Activated T-cell treated with anti-CD3 and anti-CD28 coated beads for 24 hours (primary cell): ENCODE measurements around the gene MTMR3.

ENCODE experiments used
- DNase-seq: peaks from one replicate; pipeline ENCODE4 v3.0.0-alpha.2; 2020; ENCODE audit warnings: low read depth

MTMR3 gene

DNA sequence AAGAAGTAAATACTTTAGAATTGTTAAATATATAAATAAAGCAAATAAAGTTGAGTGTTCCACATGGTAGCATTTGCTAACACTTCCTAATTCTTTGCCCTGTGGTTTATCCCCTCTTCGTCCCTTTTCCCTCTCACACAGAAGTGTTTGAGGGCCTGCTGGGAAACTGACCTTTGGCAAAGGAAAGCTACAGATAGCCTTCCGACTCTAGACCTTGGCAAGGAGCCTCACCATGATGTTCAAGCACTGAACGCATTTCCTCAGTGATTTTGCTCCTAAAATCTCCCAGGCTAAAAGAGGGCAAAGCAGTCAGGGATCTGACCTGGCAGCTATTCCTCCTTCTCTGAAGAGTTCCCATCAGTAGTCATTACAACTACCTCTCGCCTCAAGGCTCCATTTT, 144.8 kb downstream of the MTMR3 start:
- DNase-seq = no peak

DNA sequence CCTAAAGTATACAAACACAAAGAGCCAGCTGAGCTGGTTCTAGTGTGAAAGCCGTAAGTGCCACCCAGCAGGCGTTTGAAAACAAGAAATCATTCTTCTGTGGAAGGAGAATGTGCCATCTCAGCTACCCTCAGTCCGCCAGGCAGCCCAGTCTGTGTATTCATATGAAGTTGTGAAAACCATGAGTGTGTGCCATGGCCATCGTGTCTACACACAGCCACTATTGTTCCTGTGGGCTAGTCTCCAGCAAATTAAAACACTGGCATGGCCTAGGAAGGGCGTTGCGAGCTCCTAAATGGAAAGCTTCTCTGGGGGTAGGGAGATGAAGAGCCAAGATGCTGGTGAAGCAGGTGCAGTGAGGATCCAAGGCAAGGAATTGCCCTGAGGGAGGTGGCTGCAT, 145.8 kb downstream of the MTMR3 start:
- DNase-seq = no peak

DNA sequence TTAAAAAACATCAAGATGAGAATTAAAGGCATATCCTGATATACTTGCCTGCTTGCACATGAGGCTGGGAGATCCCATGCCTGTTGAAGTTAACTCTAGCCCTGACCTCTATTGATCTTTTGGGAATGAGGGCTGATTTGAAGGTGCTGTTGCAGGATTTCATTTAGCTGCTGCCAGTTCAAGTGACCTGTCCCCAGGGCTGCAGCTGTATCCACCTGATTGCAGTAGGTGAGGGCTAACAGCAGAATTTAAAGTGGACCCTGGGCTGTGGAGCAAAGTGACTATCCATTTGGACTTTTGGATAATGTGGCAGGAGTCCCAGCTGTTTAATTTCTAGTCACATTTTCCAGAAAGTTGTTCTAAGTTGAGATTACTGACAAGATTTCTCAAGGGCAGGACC, 146.5 kb downstream of the MTMR3 start:
- DNase-seq = no peak

DNA sequence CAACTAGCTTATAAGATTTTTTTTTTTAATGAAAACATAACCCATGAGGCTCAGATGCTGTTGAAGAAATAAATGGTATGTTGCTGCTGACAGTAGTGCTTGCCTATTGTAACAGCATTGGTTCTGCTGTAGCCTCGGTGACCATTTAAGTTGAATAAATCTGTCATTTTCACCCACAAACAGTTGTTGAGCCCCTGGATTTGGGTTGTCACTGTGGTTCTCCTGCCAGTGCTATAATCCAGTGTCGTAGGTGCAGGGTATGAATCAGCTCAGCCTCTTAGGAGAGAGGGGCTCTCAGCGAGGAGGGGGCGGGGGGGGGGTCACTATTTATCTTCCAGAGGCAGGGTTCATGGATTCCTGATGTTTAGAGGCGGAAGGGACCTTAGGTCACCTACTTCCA, 147.4 kb downstream of the MTMR3 start:
- DNase-seq = no peak

DNA sequence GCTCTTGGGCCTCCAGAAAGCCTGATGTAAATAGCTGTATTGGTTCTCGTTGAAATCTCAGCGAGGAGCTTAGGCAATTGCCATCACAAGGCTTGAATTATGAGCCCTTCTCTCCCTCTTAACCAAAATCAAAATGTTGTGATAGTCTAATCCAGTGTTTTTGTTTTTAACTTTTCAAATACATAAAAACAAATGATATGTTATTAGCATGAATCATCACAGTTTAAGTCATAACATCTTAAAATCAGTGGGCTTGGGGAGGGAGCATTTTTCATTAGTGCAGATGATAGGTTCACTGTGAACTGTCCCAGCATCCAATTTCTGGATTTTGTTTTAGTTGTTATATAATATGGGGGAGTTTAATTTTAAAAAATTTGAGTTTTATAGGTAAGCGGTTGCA, 148.4 kb downstream of the MTMR3 start:
- no peak for DNase-seq

DNA sequence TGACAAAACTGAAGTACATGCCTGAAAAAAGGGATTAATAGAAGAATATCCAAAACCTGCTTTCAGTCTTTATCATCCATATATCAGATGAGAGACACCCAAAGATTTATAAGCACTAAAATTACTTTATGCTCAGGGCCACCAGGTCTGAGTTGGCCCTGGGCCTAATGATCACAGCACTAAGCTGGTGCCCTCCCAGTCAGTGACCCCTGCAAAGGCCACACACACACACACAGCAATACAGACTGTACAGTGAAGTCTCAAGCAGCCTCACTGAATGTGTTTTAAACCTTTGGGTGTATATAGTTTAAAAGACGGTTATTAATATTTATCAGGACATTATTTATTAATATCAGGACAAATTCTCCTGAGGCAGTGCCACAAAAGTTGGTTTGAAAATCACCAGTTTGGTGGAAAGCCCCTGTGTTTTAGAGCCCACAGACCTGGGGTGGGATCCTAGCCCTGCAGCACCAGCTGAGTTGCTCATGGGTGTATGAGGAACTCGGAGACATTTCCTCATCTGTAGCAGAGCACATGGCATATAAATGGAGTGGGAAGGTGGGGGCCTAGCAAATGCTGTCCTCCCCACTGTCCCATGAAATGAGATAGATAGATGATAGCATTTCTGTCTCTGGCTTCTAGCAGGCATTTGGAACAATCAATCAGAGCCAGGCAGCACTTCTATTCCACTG, 148.9 kb downstream of the MTMR3 start:
- no peak for DNase-seq

DNA sequence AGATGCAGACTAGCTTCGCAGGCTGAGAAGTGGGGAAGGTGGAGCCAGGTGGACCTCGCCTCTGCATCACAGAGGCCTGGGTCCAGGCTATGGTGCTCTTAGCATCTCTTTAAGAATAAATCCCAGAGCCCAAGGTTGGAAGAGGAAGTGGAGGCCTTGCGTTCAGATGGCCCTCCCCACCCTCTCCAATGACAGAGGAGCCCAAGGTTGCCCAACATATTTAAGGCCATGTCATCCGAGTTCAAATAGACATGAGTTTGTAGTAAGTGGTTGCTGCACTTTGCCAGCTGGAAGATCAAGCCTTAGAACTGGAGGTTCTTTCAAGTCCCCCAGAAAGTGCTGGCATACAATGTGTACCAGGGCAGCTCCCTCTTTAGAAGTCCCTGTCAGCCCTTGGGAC, 150.2 kb downstream of the MTMR3 start:
- no peak for DNase-seq

DNA sequence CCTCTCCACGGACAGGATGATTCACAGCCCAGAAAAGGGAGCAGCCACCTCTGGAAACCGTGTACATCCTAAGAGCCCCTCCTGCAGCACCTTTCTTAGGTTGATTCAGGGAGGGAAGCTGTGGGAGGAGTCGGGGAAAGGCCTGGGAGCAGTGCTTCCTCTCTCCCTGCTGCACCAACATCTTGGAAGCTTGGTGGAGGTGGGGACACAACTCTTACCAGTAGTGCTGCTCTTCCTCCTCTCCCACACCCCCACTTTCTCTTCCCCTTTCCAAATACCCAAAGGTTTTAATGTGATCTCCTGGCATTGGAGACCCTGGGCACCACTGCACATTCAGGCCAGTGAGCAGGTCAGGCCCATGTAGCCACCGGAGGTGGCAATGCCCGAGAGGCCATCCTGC, 150.9 kb downstream of the MTMR3 start:
- DNase-seq = no peak

DNA sequence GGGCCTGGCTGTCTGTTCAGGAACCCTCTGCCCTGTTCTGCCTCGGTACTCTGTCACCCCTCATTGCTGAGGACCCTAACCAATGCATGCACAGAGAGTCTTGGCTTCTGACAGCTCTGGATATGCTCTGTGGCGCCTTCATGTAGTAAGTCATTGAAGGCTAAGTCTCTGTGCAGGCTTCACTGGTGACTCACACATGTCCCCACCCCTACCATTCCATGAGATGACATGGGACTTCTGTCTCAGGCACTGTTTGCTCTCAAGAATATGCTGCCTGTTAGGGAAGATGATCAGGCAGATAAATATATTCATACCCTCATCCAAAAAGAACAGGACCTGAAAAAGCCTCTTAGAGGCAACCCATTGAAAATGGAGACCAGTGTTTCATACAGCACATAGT, 153.7 kb downstream of the MTMR3 start:
- DNase-seq = no peak

DNA sequence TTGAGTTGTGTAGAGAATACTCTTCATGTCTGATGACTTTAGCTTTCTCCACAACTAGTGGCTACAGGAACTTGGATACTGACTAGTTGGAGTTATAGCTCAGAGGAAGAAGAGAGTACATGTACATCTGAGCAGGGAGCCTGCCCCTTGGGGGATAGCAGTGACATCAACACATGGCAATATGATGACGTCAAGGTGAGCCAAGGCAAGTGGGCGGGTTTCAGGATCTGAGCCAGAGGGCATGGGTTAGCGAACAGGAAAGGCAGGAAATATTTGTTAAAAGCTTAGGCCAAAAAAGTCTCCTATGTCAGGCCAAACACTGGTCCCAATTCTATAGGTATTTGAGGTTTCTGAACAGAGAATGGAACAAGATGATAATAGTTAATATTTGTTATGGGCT, 155.2 kb downstream of the MTMR3 start:
- no peak for DNase-seq

DNA sequence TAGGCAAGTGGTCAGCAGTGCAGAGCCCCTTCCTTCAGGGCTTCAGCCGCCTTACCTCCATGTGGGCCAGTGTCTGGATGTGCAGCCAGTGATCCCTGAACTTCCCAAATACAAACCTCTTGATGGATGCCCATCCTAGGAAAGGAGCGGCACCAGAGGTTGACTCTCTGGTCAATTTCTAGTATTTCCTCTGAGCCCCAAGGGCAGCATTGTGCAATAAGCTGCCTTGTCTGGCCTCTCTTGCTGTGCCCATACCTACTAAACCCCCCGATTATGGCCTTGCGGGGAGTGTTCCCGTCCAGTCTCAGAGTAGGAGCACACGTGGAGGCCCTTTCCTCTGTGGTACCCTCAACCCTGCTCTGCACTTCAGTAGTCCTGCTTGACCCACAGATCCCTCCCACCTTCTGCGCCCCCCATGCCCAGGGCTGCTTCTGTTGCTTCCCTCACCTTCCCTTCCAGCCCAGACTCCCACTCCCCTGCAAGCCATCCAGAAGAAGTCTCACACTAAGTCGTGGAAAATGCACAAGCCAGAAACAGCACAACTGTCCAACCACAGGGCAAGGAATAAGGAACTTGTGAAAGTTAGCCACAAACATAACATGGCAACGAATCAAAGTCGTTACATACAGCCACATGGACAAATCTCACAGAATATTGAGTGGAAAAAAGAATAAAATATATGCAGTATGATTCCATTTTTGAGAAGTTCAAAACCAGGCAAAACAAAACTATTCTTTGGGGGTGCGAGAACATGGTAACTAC, 157.7 kb downstream of the MTMR3 start:
- DNase-seq = no peak

DNA sequence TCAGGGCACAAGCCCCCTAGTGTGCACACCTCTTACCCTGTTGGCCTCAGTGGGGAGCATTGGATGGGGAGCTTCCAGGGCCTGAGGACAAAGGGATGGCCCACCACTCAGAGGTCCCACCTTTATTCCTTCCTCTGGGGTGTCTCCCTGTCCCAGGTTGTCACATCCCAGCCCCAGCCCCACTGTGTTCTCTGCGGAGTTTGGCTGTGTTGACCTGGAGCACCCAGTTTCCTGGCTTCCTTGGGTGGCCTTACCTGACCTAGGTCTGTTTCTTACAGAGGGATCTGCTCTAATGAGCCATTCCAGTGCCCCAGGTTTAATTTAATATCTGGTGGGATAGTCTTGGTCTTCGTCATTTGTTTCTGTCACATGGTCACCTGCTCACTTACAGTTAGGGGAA, 158.5 kb downstream of the MTMR3 start:
- no peak for DNase-seq

DNA sequence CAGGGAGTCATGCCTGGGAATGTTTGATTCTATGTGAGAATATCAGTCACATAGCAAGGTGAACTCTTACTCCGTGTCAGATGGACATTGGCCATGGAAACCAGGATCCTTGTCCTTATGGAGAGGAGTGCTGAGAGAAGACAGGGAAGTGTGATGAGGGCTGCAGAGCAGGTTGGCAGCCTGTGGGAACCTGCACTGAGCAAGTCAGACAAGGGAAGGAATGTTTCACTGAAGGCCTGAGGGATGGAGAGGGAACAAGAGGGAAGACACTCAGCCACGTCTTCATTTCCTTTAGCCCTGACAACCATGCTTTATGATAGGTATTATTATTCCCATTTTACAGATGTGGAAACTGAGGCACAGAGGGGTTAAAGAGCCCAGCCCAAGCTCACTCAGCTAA, 158.9 kb downstream of the MTMR3 start:
- DNase-seq = no peak

DNA sequence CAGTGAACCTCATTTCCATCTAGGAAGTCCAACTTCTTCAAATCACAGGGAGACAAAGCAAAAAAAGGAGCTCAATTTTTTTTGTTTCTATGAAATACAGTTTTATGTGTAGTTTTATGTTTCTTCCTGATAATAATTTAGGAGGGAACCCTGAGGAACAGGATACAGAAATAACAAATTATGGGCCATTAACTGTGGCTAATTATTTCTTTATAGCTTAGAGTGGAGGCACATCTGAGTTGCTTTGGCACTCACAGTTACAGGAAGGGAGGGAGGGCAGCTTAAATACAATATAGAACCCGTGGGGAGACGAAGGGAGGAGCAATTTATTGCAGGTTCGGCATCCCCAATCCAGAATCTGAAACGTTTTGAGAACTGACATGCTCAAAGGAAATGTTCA, 160.2 kb downstream of the MTMR3 start:
- no peak for DNase-seq

DNA sequence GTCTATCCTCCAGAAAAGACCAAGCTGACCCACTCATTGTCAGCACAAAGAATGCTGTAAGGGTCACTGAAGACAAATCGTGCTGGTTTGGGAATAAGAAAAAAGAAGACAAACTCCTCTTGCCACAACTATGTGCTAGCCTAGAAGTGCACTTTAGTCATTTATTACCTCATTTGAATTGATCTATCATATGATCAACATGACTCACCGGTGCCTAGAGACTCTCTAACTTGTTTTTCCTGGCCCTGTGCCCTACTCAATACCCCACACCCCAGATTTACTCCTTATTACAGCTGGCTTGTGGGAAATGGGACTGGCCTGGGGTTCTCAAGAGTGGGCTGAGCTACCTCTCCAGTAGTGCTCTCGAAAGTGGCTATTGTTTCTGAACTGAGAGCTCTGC, 161.4 kb downstream of the MTMR3 start:
- DNase-seq = no peak

DNA sequence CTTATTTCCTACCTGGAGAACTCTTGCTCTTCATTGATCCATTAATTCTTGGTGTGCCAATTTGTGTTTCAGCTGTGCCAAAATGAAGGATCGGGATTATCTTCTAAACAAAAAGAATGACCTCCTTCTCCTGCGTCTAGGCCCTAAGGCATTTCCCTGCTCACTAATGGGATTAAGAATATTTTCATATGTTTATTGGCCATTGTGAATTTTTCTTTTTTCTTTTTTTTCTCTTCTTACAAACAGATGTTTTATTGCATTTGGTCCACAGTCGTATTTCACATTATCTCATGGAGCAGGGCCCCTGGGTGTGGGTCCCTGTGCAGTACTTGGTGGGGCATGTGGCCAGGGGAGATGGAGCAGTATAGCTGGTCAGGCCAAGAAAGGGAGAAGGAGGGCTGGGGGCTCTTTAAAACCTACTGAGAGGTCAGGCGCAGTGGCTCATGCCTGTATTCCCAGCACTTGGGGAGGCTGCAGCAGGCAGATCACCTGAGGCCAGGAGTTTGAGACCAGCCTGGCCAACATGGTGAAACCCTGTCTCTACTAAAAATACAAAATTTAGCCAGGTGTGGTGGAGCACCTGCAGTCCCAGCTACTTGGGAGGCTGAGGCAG, 162.0 kb downstream of the MTMR3 start:
- no peak for DNase-seq

DNA sequence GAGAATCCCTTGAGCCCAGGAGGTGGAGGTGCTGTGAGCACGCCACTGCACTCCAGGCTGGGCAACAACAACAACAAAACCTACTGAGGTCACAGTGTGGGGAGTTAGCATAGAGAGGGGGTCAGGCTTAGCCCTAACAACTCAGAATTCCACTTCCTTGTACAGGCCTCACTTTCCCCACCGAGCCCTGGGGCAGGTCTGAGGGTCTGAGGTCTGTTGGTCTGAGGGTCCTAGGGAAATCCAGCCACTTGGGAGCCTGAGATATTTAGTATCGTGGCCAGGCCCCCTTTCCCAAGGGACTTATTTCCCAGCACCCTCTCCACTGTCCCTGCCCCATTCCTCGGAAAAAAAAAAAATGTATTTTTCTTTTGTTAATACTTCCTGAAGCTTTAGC, 162.5 kb downstream of the MTMR3 start:
- DNase-seq = no peak

DNA sequence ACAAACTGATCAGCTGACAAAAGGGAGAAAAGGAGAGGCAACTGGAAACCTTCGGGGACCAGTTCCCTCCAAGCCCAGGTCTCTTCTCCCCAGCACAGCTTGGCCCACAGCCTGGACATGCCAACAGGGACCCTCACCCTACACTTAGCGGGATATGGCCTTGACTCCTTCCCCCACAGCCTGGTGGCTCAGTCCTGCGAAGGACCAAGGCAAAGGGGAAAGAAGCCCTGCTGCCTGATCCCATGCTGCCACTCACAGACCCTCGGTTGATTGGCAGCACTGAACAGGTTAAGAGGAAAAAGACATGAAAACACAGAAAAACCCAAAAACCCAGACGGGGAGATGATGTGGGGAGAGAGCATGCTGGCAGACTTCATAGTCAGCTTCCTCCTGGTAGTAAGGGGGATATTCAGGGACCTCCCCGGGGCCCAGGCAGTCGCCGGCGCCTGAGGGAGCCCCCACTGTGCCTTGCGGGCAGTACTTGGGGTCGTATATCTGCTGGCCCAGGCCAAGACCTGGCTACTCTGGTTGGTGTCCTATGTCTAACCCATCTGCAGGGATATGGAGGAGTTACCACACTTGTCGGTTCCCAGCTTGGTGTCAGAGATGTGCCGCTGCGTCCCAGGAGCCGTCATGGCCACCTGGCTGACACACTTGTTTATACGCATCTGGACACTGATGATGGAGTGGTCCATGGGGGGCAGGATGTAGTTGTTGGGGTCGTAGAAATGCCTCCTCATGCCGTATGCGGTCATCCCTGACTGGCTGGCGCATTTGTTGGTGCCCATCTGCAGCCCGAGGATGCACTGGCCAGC, 163.1 kb downstream of the MTMR3 start:
- DNase-seq = no peak

DNA sequence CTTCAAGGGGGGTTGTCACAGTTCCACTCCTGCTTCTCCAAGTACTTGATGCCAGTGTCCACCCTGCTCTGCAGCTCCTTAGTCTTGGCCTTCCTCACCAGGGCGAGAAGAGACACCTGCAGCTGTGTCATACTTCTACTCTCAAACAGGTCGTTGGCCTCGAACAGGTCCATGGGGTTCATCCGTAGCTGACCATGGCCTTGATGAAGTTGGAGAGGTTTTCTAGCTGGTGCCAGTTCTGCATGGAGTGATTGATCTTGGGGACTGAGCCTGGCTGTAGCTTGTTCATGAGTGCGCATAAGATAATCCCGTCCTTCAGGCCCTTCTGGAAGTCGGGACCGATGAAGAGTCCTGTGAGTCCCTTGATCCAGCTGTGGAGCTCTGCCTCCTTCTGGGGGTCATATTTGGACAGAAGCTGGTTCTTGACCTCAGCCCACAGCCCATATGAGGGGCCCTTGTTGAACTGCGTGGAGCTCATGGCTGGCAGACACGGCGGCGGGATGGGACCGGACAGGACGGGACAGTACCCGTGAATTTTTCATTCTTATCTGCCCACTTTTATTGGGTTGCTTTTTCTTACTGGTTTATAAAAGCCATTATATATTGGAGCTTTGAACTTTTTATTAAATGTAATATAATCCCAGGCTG, 163.9 kb downstream of the MTMR3 start:
- DNase-seq = no peak

DNA sequence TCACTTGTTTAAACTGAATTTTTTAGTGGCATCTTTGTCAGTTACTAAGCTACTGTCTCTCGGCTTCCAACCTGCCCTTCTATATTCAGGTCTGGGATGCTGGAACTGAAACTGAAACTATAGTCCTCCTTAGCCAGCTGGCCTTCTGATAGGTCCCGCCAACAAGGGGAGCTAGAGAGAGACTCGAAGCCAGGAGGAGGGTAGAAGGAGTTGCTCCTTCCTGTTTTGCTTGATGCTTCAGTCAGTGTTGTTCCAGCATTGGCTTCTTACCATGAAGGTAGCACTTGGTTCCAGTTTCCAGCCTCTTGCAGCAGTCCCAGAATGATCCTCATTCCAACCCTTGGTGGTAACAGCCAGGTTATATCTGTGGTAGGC, 164.4 kb downstream of the MTMR3 start:
- no peak for DNase-seq

DNA sequence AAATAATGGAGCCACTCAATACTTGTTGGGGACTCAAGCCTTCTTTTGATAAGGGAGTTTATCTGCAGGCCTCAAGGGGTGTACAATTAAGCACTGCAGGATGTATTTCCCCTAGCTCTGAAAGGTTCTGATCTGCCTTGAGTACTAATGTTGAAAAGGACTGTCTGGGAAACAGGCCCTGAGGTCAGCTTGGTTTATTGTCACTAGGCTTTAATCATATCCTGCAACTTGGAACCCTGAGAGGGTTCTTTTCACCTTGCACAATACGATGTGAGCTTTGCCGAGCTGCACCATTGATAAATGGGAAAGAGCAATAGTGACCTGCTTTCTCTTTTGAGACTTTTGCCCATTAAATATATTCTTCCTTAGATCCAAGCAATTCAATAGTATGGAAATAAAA, 165.7 kb downstream of the MTMR3 start:
- no peak for DNase-seq

DNA sequence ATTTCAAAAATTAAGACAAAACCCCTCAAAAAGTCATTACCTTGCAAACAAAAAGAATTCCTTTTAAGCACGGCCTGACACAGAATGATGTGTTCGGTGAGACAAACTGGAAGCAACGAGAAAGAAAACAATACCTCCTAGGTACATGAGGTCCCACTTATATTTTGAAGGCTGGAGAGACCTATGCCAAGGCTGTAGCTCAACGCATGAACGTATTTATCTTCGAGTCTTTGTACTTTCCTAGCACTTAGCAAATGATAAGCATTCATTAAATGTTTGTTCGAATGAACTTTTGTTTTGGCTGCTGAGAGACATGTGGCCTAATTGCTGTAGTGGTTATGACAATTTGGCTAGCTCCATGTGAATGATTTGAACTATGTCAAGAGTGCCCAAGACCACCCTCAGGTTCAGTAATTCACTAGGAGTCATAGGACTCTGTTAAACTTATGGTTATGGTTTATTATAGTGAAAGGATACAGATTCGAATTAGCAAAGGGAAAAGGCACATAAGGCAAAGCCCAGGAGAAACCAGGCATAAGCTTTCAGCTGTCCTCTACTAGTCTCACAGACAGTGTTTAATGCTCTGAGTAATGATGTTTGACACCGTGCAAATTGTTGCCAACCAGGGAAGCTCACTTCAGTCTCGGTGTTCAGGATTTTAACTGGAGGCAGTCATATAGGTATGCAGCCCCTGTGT, 171.2 kb downstream of the MTMR3 start:
- DNase-seq = no peak
